KOPT-K1 (cell line): ENCODE measurements around the gene HDHD2.
"Not testable (repeated sequence)": the region's sequence is repeated elsewhere in the genome, so short reads cannot be mapped to it uniquely, and the experiment has no call there.

ENCODE experiments used
- H3K27ac ChIP-seq: fragments of 200-600 bp; sonication (generic); 2 replicates; pipeline ENCODE4 v1.5.1; 2016; ENCODE audit warnings: antibody characterized with exemption, mild to moderate bottlenecking, low read depth, low read length; ENCODE audit not compliant: poor library complexity, severe bottlenecking
- H3K36me3 ChIP-seq: fragments of 200-600 bp; sonication (generic); 2 replicates; pipeline ENCODE4 v1.5.1; 2017; ENCODE audit warnings: antibody characterized with exemption, mild to moderate bottlenecking, low read length, moderate library complexity; ENCODE audit not compliant: insufficient read depth
- H3K9me3 ChIP-seq: fragments of 200-600 bp; sonication (generic); 2 replicates; pipeline ENCODE4 v1.5.1; 2017; ENCODE audit warnings: antibody characterized with exemption, low read length, mild to moderate bottlenecking; ENCODE audit not compliant: insufficient read depth, poor library complexity, severe bottlenecking

Gene HDHD2

GRCh38 chr18:47166294-47166693, 16.0 kb upstream of the HDHD2 start:
- Histone ChIP-seq H3K9me3 (no peaks in the 10 kb centered on the region), H3K36me3 (peaks cover 4% of the 10 kb centered on the region; the same call in 1 of the 2 replicates), H3K27ac (no peak overlapping the region)

GRCh38 chr18:47163241-47163640, 12.9 kb upstream of the HDHD2 start:
- H3K27ac ChIP-seq, result no peak overlapping the region
- no peaks in the 10 kb centered on the region for H3K9me3 ChIP-seq
- peaks cover 4% of the 10 kb centered on the region; the same call in 1 of the 2 replicates for H3K36me3 ChIP-seq

GRCh38 chr18:47160256-47160655, 10.0 kb upstream of the HDHD2 start:
- Histone ChIP-seq H3K27ac (no peak overlapping the region), H3K36me3 (peaks cover 25% of the 10 kb centered on the region), H3K9me3 (no peaks in the 10 kb centered on the region)

- not testable (repeated sequence) for H3K27ac ChIP-seq, H3K9me3 ChIP-seq
- H3K36me3 ChIP-seq, result peaks cover 39% of the 10 kb centered on the region
Measured at GRCh38 chr18:47158404-47158803, 8.1 kb upstream of the HDHD2 start.

- H3K36me3 ChIP-seq, result peaks cover 31% of the 10 kb centered on the region
- H3K9me3 ChIP-seq, result no peaks in the 10 kb centered on the region
- peak overlapping the region; percentile 81 for H3K27ac ChIP-seq
Measured at GRCh38 chr18:47151439-47151838, 1.1 kb upstream of the HDHD2 start.

- Histone ChIP-seq H3K9me3 (no peaks in the 10 kb centered on the region), H3K27ac (peak overlapping the region; percentile 81), H3K36me3 (peaks cover 25% of the 10 kb centered on the region)
Measured at GRCh38 chr18:47150824-47151366, 595 bp upstream of the HDHD2 start.

GRCh38 chr18:47149457-47150028, 757 bp downstream of the HDHD2 start:
- peak overlapping the region; percentile 81 for H3K27ac ChIP-seq
- H3K36me3 ChIP-seq, result peaks cover 12% of the 10 kb centered on the region
- H3K9me3 ChIP-seq, result no peaks in the 10 kb centered on the region

- no peaks in the 10 kb centered on the region for H3K9me3 ChIP-seq
- peaks cover 4% of the 10 kb centered on the region; the same call in 1 of the 2 replicates for H3K36me3 ChIP-seq
- no peak overlapping the region for H3K27ac ChIP-seq
Measured at GRCh38 chr18:47146206-47146605, 4.1 kb downstream of the HDHD2 start.

- peaks cover 4% of the 10 kb centered on the region; the same call in 1 of the 2 replicates for H3K36me3 ChIP-seq
- no peaks in the 10 kb centered on the region for H3K9me3 ChIP-seq
- H3K27ac ChIP-seq, result no peak overlapping the region
Measured at GRCh38 chr18:47143899-47144485, 6.3 kb downstream of the HDHD2 start.

GRCh38 chr18:47143153-47143552, 7.1 kb downstream of the HDHD2 start:
- Histone ChIP-seq H3K27ac (no peak overlapping the region), H3K36me3 (peaks cover 4% of the 10 kb centered on the region; the same call in 1 of the 2 replicates), H3K9me3 (no peaks in the 10 kb centered on the region)

GRCh38 chr18:47141289-47141688, 9.0 kb downstream of the HDHD2 start:
- Histone ChIP-seq H3K27ac (no peak overlapping the region), H3K36me3 (peaks cover 14% of the 10 kb centered on the region), H3K9me3 (no peaks in the 10 kb centered on the region)

GRCh38 chr18:47121146-47121545, 29.2 kb downstream of the HDHD2 start:
- no peak overlapping the region for H3K27ac ChIP-seq
- H3K36me3 ChIP-seq, result peaks cover 45% of the 10 kb centered on the region
- no peaks in the 10 kb centered on the region for H3K9me3 ChIP-seq

GRCh38 chr18:47120428-47120827, 29.9 kb downstream of the HDHD2 start:
- peaks cover 46% of the 10 kb centered on the region for H3K36me3 ChIP-seq
- H3K27ac ChIP-seq, result no peak overlapping the region
- H3K9me3 ChIP-seq, result no peaks in the 10 kb centered on the region

- Histone ChIP-seq H3K27ac (no peak overlapping the region), H3K9me3 (no peaks in the 10 kb centered on the region), H3K36me3 (peaks cover 57% of the 10 kb centered on the region)
Measured at GRCh38 chr18:47118981-47119380, 31.3 kb downstream of the HDHD2 start.

GRCh38 chr18:47115205-47115604, 35.1 kb downstream of the HDHD2 start:
- Histone ChIP-seq H3K36me3 (peaks cover 72% of the 10 kb centered on the region), H3K27ac (no peak overlapping the region)

More at GRCh38 chr18:47115205-47115604, 35.1 kb downstream of the HDHD2 start:
- no peaks in the 10 kb centered on the region for H3K9me3 ChIP-seq
